Thyroid gland (tissue), 4 donors: Measurements from ENCODE around the gene CCDC85C. TPM values are rescaled to one million over a fixed set of nuclear protein-coding genes. Genes with fewer than 3 reads are reported as not detected.

Source experiments
- DNase-seq, 2 donors: peaks; one replicate each; pipeline ENCODE4 v3.0.0-alpha.2; 2019
- H3K27ac ChIP-seq, 3 donors: fragments of 200-600 bp; sonication (generic); 1 replicate in 2 of 3; 2 replicates in 1 of 3; pipeline ENCODE4 v1.5.1; 2016 to 2019; ENCODE audit warnings: mild to moderate bottlenecking in 1 of 3, moderate library complexity in 1 of 3
- H3K27me3 ChIP-seq: fragments of 200-600 bp; sonication (generic); one replicate; pipeline ENCODE4 v1.5.1; 2019
- H3K36me3 ChIP-seq, 2 donors: fragments of 200-600 bp; sonication (generic); one replicate each; pipeline ENCODE4 v1.5.1; 2016 to 2019
- H3K4me1 ChIP-seq, 2 donors: fragments of 200-600 bp; sonication (generic); one replicate each; pipeline ENCODE4 v1.5.1; 2017 to 2019
- H3K4me3 ChIP-seq, 3 donors: fragments of 200-600 bp; sonication (generic); replicated peaks in 1 of 3; 1 replicate in 2 of 3; 2 replicates in 1 of 3; pipeline ENCODE4 v1.5.1; 2016; ENCODE audit warnings: mild to moderate bottlenecking in 1 of 3
- H3K9me3 ChIP-seq: fragments of 200-600 bp; sonication (generic); one replicate; pipeline ENCODE4 v1.5.1; 2017
- POLR2A ChIP-seq, 2 donors: fragments of 450-650 bp; IDR thresholded peaks; one replicate each; pipeline ENCODE4 v1.6.1; 2017; ENCODE audit warnings: antibody characterized with exemption in 2 of 2, mild to moderate bottlenecking in 2 of 2, moderate library complexity in 1 of 2
- WGBS, 2 donors: methylation state at CpG; one replicate each; pipeline ENCODE4 v1.1.5; 2017; 5-methylcytosine and 5-hydroxymethylcytosine counted together
- intact Hi-C: fragments of 100-400 bp; cut with DNase I; formaldehyde crosslinking; loops from one replicate; pipeline ENCODE4 v1.15.1; 2023
- total RNA-seq, 4 donors: library from RNA; depleted of rRNA; stranded (reverse); fragments of >200 nt; gene quantifications; one replicate each; pipeline ENCODE4 v1.2.3, GENCODE V29; 2016
- TF ChIP-seq, protein P1 (sequence below), 6 experiments: fragments of 200-600 bp in 3 of 6; fragments of 450-650 bp in 3 of 6; sonication (generic) in 3 of 6; IDR thresholded peaks; one replicate each; pipeline ENCODE4 v1.5.1; 2016 to 2019; ENCODE audit warnings: antibody characterized with exemption in 6 of 6, mild to moderate bottlenecking in 2 of 6, inconsistent platforms in 1 of 6, moderate library complexity in 1 of 6

Gene CCDC85C
- total RNA-seq, 4 donors from 2014 or later = 8.6 to 28.3 (median 17.3) TPM

DNA sequence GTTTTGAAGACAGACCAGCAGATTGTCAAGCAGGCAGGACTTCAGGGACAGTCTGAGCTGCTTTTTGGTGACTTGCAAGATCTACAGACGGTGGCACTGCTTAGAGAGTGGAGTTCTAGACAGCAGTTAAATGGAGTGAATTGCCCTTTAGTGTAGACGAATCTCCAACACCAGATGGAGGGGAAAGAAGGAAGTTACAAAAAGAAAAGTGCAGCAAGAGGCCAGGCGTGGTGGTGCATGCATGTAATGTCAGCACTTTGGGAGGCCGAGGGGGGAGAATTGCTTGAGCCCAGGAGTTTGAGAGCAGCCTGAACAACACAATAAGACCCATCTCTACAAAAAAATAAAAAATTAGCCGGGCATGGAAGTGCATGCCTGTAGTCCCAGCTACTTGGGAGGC is 32.5 kb upstream of the CCDC85C start:
- no peak for DNase-seq
- intact Hi-C loops = no loop called here
- no peaks in the 10 kb centered on the region for H3K36me3 ChIP-seq
- TF ChIP-seq, protein P1, sequence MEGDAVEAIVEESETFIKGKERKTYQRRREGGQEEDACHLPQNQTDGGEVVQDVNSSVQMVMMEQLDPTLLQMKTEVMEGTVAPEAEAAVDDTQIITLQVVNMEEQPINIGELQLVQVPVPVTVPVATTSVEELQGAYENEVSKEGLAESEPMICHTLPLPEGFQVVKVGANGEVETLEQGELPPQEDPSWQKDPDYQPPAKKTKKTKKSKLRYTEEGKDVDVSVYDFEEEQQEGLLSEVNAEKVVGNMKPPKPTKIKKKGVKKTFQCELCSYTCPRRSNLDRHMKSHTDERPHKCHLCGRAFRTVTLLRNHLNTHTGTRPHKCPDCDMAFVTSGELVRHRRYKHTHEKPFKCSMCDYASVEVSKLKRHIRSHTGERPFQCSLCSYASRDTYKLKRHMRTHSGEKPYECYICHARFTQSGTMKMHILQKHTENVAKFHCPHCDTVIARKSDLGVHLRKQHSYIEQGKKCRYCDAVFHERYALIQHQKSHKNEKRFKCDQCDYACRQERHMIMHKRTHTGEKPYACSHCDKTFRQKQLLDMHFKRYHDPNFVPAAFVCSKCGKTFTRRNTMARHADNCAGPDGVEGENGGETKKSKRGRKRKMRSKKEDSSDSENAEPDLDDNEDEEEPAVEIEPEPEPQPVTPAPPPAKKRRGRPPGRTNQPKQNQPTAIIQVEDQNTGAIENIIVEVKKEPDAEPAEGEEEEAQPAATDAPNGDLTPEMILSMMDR (IDR thresholded peaks at IDR 0.05) = no peak
- no peak for TF ChIP-seq POLR2A (IDR thresholded peaks at IDR 0.05)
- no peaks in the 10 kb centered on the region for H3K4me1 ChIP-seq
- no peaks in the 10 kb centered on the region for H3K9me3 ChIP-seq
- no peaks in the 10 kb centered on the region for H3K27me3 ChIP-seq
- no peak overlapping the region for H3K27ac ChIP-seq
- 77 to 79% methylated on average over 5 of the region's 5 CpGs for WGBS, 2 donors
- no peak overlapping the region for H3K4me3 ChIP-seq

DNA sequence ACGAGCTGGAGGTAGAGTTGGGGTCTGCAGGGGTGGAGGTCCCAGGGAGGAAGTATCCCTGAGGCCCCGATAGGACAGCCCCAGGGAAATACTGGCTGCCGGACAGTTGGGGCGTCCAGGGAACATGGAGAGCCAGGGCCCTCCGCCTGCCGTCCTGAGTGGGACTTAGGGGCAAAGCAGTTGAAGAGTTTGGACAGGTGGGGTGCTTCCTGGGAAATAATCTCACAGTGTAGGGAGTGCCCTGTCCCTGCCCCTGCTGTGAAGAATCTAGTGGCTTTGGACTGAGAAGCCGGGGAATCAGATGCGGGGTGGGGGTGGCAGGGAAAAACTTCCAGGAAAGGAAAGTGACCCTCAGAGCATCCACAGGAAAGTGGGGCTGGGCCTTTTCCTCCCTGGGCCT is 31.1 kb upstream of the CCDC85C start:
- no peak for DNase-seq
- Histone ChIP-seq H3K4me1 (no peaks in the 10 kb centered on the region), H3K9me3 (no peaks in the 10 kb centered on the region), H3K27ac (no peak overlapping the region), H3K36me3 (no peaks in the 10 kb centered on the region), H3K4me3 (no peak overlapping the region), H3K27me3 (no peaks in the 10 kb centered on the region)
- intact Hi-C loops = no loop called here
- 75 to 83% methylated on average over 8 of the region's 8 CpGs for WGBS, 2 donors
- TF ChIP-seq, protein P1 (IDR thresholded peaks at IDR 0.05) = no peak
- no peak for TF ChIP-seq POLR2A (IDR thresholded peaks at IDR 0.05)

DNA sequence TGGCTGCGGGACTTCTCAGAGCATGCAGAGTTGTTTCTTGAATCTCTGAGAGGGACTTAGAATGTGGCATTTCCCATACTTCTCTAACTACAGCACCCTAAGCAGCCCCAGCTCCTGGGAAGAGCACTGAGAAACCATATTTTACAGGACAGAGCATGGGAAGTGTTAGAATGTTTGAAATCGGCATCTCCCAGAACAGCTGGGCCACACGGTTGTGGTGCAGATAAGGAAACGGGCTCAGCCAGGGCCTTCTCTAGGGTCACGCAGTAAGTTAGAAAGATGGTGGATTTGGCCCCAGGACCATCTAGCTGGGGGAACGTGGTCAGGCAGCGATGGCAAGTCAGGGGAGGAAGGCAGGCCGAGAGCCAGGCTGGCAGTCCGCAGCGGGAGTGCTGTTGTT is 30.4 kb upstream of the CCDC85C start:
- intact Hi-C loops = no loop called here
- Histone ChIP-seq H3K4me1 (no peaks in the 10 kb centered on the region), H3K27ac (no peak overlapping the region), H3K9me3 (no peaks in the 10 kb centered on the region), H3K27me3 (no peaks in the 10 kb centered on the region), H3K4me3 (no peak overlapping the region), H3K36me3 (no peaks in the 10 kb centered on the region)
- WGBS, 2 donors = 86 to 88% methylated on average over 8 to 10 of the region's 10 CpGs
- DNase-seq = no peak
- TF ChIP-seq, protein P1 (IDR thresholded peaks at IDR 0.05) = no peak

DNA sequence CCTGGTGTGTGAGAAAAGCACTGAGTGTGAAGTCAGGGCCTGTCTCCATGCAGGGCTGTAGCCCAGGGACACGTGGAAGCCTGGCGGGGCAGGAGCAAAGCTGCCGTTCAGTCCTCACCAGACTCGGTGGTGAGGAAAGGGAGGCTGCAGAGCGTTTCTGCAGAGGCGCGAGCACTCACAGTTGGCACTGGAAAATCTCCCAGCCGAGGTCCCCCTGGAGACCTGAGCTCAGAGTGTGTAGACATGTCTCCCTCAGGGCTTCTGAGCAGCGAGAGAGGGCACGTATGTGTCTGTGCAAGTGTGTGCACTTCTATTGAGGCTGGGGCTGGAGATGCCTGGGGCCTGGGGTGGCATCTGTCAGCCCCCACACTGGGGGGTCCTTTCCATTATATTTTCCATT is 29.9 kb upstream of the CCDC85C start:
- peaks cover 0 to 2% of the 10 kb centered on the region in 2 donors for H3K4me1 ChIP-seq
- intact Hi-C loops = no loop called here
- no peak for TF ChIP-seq POLR2A (IDR thresholded peaks at IDR 0.05)
- TF ChIP-seq, protein P1 (IDR thresholded peaks at IDR 0.05) = no peak

DNA sequence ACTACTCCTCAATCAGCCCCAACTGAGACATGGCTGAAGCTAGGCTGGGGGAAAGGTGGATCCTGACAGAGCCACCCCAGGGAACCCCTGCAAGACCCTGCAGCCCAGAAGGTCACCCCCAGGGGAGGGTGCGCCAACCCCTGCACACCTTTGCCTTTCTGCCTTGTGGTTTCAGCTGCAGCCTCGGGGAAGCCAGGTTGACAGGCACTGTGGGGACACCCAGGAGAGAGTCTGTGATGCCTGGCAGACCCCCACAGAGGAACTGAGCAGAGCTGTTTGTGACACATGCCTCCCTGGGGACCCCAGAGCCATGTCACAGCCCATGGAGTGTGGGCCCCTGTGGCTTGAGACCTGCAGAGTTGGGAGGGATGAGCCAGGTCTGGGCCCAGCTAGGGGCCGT is 29.1 kb upstream of the CCDC85C start:
- Histone ChIP-seq H3K27me3 (no peaks in the 10 kb centered on the region), H3K4me3 (no peak overlapping the region), H3K9me3 (no peaks in the 10 kb centered on the region), H3K4me1 (peaks cover 0 to 3% of the 10 kb centered on the region in 2 donors), H3K27ac (no peak overlapping the region), H3K36me3 (no peaks in the 10 kb centered on the region)
- no peak for TF ChIP-seq POLR2A (IDR thresholded peaks at IDR 0.05)
- TF ChIP-seq, protein P1 (IDR thresholded peaks at IDR 0.05) = no peak
- intact Hi-C loops = no loop called here
- 82 to 95% methylated on average over 2 to 3 of the region's 3 CpGs for WGBS, 2 donors
- DNase-seq = no peak

More for the DNA sequence above, 29.9 kb upstream of the CCDC85C start:
- Histone ChIP-seq H3K4me3 (no peak overlapping the region), H3K27ac (no peak overlapping the region), H3K27me3 (no peaks in the 10 kb centered on the region), H3K36me3 (no peaks in the 10 kb centered on the region), H3K9me3 (no peaks in the 10 kb centered on the region)
- DNase-seq = no peak
- 74 to 82% methylated on average over 10 of the region's 10 CpGs for WGBS, 2 donors
